Cardiac muscle cell (in vitro differentiated cells and primary cell): ENCODE measurements around the gene NARS2. TPM values are rescaled to one million over a fixed set of nuclear protein-coding genes. Genes with fewer than 3 reads are reported as not detected.
A peak's percentile ranks its signal among the peaks of the same experiment; 100 is the strongest.

Source experiments
- DNase-seq, 2 donors: peaks; one replicate each; pipeline versions ENCODE4 v3.0.0 to v3.0.0-alpha.2; 2010 to 2017; ENCODE audit warnings: low read depth in 1 of 2, low spot score in 1 of 2
- H3K27ac ChIP-seq: fragments of 200-600 bp; sonication (generic); 2 replicates; pipeline ENCODE4 v1.5.1; 2016
- H3K27me3 ChIP-seq: fragments of 200-600 bp; sonication (generic); 2 replicates; pipeline ENCODE4 v1.6.0; 2016; ENCODE audit warnings: control low read depth
- H3K36me3 ChIP-seq: fragments of 200-600 bp; sonication (generic); 2 replicates; pipeline ENCODE4 v1.5.1; 2016; ENCODE audit warnings: control low read depth
- H3K4me1 ChIP-seq: fragments of 200-600 bp; sonication (generic); 2 replicates; pipeline ENCODE4 v1.8.1; 2017; ENCODE audit warnings: low read depth, mild to moderate bottlenecking, mixed run types
- H3K4me3 ChIP-seq: fragments of 200-600 bp; sonication (generic); 2 replicates; pipeline ENCODE4 v1.5.1; 2016; ENCODE audit warnings: mild to moderate bottlenecking
- H3K9me3 ChIP-seq: fragments of 200-600 bp; sonication (generic); 2 replicates; pipeline ENCODE4 v1.5.1; 2017; ENCODE audit warnings: low read depth, mild to moderate bottlenecking, control low read depth
- polyA plus RNA-seq: library from polyadenylated mRNA; unstranded; fragments of >200 nt; fragmentation: Nextera tagmentation; extraction: Ambion mirVana; gene quantifications from 2 replicates; pipeline ENCODE4 v1.2.1, GENCODE V29; 2016
- total RNA-seq: library from RNA; depleted of rRNA; stranded (reverse); fragments of >200 nt; gene quantifications from 2 replicates; pipeline ENCODE4 v1.2.3, GENCODE V29; 2016
- TF ChIP-seq, protein P1 (sequence below): IDR thresholded peaks from 2 replicates; pipeline ENCODE4 v1.5.1; 2012; ENCODE audit warnings: low read depth, mild to moderate bottlenecking, low read length

NARS2 gene
- total and polyA plus RNA-seq, 2 experiments from 2014 or later, result 27.2 to 40.5 TPM

DNA sequence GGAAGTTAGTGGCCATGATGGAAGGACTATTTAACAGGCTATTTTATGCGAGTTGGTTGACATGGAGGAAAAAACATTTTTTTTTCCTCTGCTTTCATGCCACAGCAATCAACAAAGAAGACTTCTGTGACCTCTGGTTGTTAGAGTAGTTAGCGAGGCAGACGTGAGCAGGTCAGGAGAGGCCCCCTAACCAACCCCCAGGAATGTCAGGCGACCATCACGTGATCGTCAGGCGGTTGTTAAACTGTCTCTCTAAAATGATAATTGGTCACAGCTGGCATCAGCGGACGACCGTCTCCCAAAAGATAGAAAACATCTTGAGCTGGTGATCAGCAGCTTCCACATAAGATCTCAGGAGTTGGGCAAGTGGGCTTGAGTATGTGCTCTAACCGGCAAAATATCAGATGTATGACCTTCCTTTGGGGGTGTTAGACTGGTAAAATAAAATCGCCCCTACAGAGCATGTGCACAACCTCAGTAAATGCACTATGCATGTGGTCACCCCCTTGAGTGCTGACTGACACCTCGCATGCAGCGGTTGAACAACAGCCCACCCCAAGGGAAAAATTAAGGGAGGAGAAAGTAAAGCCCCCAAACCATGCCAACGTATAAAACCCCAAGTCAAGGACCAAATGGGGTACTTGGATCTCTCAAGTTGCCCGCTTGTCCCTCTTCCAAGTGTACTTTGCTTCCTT, 20.9 kb upstream of the NARS2 start:
- no peaks in the 10 kb centered on the region for H3K27me3 ChIP-seq
- no peak overlapping the region for H3K27ac ChIP-seq
- H3K4me1 ChIP-seq, result peaks cover 12% of the 10 kb centered on the region
- no peaks in the 10 kb centered on the region for H3K9me3 ChIP-seq
- H3K4me3 ChIP-seq, result no peak overlapping the region
- H3K36me3 ChIP-seq, result no peaks in the 10 kb centered on the region
- TF ChIP-seq, protein P1, sequence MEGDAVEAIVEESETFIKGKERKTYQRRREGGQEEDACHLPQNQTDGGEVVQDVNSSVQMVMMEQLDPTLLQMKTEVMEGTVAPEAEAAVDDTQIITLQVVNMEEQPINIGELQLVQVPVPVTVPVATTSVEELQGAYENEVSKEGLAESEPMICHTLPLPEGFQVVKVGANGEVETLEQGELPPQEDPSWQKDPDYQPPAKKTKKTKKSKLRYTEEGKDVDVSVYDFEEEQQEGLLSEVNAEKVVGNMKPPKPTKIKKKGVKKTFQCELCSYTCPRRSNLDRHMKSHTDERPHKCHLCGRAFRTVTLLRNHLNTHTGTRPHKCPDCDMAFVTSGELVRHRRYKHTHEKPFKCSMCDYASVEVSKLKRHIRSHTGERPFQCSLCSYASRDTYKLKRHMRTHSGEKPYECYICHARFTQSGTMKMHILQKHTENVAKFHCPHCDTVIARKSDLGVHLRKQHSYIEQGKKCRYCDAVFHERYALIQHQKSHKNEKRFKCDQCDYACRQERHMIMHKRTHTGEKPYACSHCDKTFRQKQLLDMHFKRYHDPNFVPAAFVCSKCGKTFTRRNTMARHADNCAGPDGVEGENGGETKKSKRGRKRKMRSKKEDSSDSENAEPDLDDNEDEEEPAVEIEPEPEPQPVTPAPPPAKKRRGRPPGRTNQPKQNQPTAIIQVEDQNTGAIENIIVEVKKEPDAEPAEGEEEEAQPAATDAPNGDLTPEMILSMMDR, result no peak
- no peak for DNase-seq

DNA sequence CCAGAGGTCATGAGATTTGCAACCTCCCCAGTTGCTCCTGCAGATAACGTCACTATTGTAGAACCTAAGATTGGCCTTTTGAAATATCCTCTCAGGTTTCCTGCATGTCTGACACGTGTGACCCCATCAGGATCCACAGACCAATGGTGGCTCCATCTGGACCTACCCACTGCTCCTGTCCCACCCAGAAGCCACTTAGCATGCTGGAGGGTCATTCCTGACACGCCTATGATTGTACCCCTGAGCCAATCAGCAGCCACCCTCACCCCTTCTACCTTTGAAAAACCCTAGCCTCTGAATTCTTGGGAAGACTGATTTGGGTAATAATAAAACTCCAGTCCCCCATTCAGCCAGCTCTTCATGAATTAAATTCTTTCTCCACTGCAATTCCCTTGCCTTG, 20.1 kb upstream of the NARS2 start:
- H3K36me3 ChIP-seq, result no peaks in the 10 kb centered on the region
- DNase-seq, result no peak
- H3K27me3 ChIP-seq, result no peaks in the 10 kb centered on the region
- H3K4me1 ChIP-seq, result peaks cover 12% of the 10 kb centered on the region
- no peaks in the 10 kb centered on the region for H3K9me3 ChIP-seq
- TF ChIP-seq, protein P1, result no peak
- no peak overlapping the region for H3K4me3 ChIP-seq
- H3K27ac ChIP-seq, result no peak overlapping the region

GRCh38 chr11:78588517-78588916, 13.9 kb upstream of the NARS2 start:
- TF ChIP-seq, protein P1, result no peak
- DNase-seq, result no peak
- H3K4me3 ChIP-seq, result no peak overlapping the region
- H3K27ac ChIP-seq, result peak overlapping the region; percentile 36
- no peaks in the 10 kb centered on the region for H3K9me3 ChIP-seq
- peaks cover 22% of the 10 kb centered on the region for H3K4me1 ChIP-seq
- no peaks in the 10 kb centered on the region for H3K36me3 ChIP-seq
- no peaks in the 10 kb centered on the region for H3K27me3 ChIP-seq

DNA sequence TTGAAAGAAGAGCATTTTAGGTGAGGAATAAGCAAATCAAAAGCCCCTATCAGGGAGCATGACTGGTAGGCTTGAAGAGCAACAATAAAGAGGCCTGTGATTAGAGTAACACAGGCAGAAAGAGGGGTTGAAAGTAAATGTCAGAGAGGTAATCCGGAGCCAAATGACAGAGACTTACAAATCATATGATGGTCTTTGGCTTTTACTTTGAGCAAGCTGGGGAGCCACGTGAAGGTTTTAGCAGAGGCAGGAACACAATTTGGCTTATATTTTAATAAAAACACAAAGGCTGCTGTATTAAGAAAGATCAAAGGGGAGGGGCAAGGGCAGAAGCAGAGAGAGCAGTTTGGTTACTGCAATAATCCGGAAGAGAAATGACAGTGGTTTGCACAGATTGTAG, 12.8 kb upstream of the NARS2 start:
- Histone ChIP-seq H3K36me3 (no peaks in the 10 kb centered on the region), H3K4me3 (no peak overlapping the region), H3K27me3 (no peaks in the 10 kb centered on the region), H3K27ac (peak overlapping the region; percentile 21), H3K9me3 (no peaks in the 10 kb centered on the region), H3K4me1 (peaks cover 14% of the 10 kb centered on the region)
- TF ChIP-seq, protein P1, result no peak
- no peak for DNase-seq

DNA sequence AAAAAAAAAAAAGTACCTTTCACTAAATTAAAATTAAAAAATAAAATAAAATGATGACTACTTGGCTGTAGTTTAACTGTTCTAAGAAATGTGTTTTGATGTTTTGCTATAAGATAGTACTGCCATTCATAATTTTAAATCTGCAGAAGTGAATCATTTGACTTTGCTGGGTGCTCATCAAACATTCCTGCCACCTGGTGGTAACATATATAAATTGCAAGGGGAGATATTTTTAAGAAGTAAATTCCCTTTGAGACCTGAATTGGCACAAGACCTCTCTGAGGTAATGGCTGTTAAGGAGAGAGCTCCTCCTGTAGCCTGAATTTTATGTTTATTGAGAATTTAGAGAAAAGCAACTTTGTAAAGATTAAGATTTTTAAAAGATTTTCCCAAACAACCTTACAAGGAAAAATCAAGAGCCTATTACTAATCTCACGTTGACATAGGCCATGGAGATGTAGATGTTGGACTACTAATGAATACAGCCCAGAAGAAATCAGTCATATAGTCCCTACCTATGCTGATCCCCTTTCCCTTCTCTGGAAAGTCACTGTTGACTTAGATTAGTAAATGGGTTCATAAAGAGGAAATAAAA, 11.9 kb upstream of the NARS2 start:
- TF ChIP-seq, protein P1, result peak; percentile 44
- peak in 1 of 2 donors; percentile 42 for DNase-seq
- Histone ChIP-seq H3K27me3 (no peaks in the 10 kb centered on the region), H3K4me1 (peaks cover 14% of the 10 kb centered on the region), H3K27ac (no peak overlapping the region), H3K36me3 (no peaks in the 10 kb centered on the region), H3K4me3 (no peak overlapping the region), H3K9me3 (no peaks in the 10 kb centered on the region)
